CD4-positive, alpha-beta T cell treated with Interleukin-10 for 1 hour (primary cell): ENCODE data around the gene SERPINB8.
"Not testable (repeated sequence)": the region's sequence is repeated elsewhere in the genome, so short reads cannot be mapped to it uniquely, and the experiment has no call there.

Source experiments
- DNase-seq: peaks from one replicate; pipeline ENCODE4 v3.0.0-alpha.2; 2020

SERPINB8 gene

GRCh38 chr18:63969942-63970808 is at the start of gene SERPINB8:
SERPINB8 (plus strand) TSS chr18:63970081; CDS start chr18:63978309, 8,228 bp downstream.
- peak; percentile 82 for DNase-seq

- DNase-seq: no peak
These were observed 47.8 kb upstream of the SERPINB8 start for GRCh38 chr18:63922049-63922448.

- no peak for DNase-seq
These were observed 45.3 kb upstream of the SERPINB8 start for GRCh38 chr18:63924551-63924950.

GRCh38 chr18:63928331-63928730 is 41.5 kb upstream of the SERPINB8 start:
- no peak for DNase-seq

GRCh38 chr18:63929369-63929768 is 40.5 kb upstream of the SERPINB8 start:
- not testable (repeated sequence) for DNase-seq

- no peak for DNase-seq
These were observed 39.0 kb upstream of the SERPINB8 start for GRCh38 chr18:63930773-63931354.

GRCh38 chr18:63936156-63936931 is 33.5 kb upstream of the SERPINB8 start:
- DNase-seq: peak; percentile 60

- DNase-seq: no peak
These were observed 32.9 kb upstream of the SERPINB8 start for GRCh38 chr18:63936932-63937393.

GRCh38 chr18:63940008-63940407 is 29.9 kb upstream of the SERPINB8 start:
- no peak for DNase-seq

GRCh38 chr18:63940543-63941050 is 29.3 kb upstream of the SERPINB8 start:
- DNase-seq: not testable (repeated sequence)

GRCh38 chr18:63947051-63947790 is 22.7 kb upstream of the SERPINB8 start:
- DNase-seq: no peak

- DNase-seq: peak; percentile 60
These were observed 20.7 kb upstream of the SERPINB8 start, which contains the start of gene HMSD for GRCh38 chr18:63949068-63949737. HMSD (plus strand) TSS chr18:63949301; CDS start chr18:63953456, 4,155 bp downstream.

GRCh38 chr18:63951302-63951705 is 18.6 kb upstream of the SERPINB8 start:
- DNase-seq: no peak

GRCh38 chr18:63953811-63954210 is 16.1 kb upstream of the SERPINB8 start:
- DNase-seq: no peak

GRCh38 chr18:63956755-63957154 is 13.1 kb upstream of the SERPINB8 start:
- DNase-seq: no peak

- no peak for DNase-seq
These were observed 9.0 kb upstream of the SERPINB8 start for GRCh38 chr18:63960891-63961290.

GRCh38 chr18:63961435-63961980 is 8.4 kb upstream of the SERPINB8 start:
- no peak for DNase-seq

- DNase-seq: no peak
These were observed 7.7 kb upstream of the SERPINB8 start for GRCh38 chr18:63962137-63962536.

- peak; percentile 71 for DNase-seq
These were observed 6.1 kb upstream of the SERPINB8 start for GRCh38 chr18:63963615-63964256.

- DNase-seq: no peak
These were observed 5.0 kb upstream of the SERPINB8 start for GRCh38 chr18:63964908-63965307.
